ENCODE results near the gene PDPK1. TPM values are rescaled to one million over a fixed set of nuclear protein-coding genes. Genes with fewer than 3 reads are reported as not detected.
"Not testable (repeated sequence)": the region's sequence is repeated elsewhere in the genome, so short reads cannot be mapped to it uniquely, and the experiment has no call there.

PDPK1 gene
- total and polyA plus RNA-seq, 2 experiments from 2014 or later: 19.3 to 25.8 TPM

- TF ChIP-seq, protein P1, sequence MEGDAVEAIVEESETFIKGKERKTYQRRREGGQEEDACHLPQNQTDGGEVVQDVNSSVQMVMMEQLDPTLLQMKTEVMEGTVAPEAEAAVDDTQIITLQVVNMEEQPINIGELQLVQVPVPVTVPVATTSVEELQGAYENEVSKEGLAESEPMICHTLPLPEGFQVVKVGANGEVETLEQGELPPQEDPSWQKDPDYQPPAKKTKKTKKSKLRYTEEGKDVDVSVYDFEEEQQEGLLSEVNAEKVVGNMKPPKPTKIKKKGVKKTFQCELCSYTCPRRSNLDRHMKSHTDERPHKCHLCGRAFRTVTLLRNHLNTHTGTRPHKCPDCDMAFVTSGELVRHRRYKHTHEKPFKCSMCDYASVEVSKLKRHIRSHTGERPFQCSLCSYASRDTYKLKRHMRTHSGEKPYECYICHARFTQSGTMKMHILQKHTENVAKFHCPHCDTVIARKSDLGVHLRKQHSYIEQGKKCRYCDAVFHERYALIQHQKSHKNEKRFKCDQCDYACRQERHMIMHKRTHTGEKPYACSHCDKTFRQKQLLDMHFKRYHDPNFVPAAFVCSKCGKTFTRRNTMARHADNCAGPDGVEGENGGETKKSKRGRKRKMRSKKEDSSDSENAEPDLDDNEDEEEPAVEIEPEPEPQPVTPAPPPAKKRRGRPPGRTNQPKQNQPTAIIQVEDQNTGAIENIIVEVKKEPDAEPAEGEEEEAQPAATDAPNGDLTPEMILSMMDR (conservative IDR thresholded peaks at IDR 0.05; ENCODE audit: low read depth in 2 of 2): peak; percentile 44 to 65
- H4K20me1 ChIP-seq (replicated peaks; ENCODE audit: insufficient read depth); H3K4me2 ChIP-seq; H3K27ac Mint-ChIP-seq; H3K27me3 ChIP-seq (ENCODE audit: insufficient read depth); H3K9me3 Mint-ChIP-seq; H2AFZ ChIP-seq; H3K9me2 ChIP-seq (ENCODE audit: insufficient read depth); H3K36me3 Mint-ChIP-seq (ENCODE audit: low read depth); H3K27me3 Mint-ChIP-seq (ENCODE audit: insufficient read depth, low read depth, poor library complexity); H3K4me3 ChIP-seq; H3K36me3 ChIP-seq (ENCODE audit: insufficient read depth); H3K4me1 ChIP-seq (ENCODE audit: insufficient read depth); H3K27ac ChIP-seq (ENCODE audit: low read depth); H3F3A ChIP-seq (replicated peaks; ENCODE audit: low read depth): not testable (repeated sequence)
- ATAC-seq (peak; percentile 52), DNase-seq (ENCODE audit: low spot score) (peak; percentile 59)
- H3K79me2 ChIP-seq (replicated peaks; ENCODE audit: insufficient read depth): peaks cover 49% of the 10 kb centered on the region
- peak overlapping the region; percentile 77 for H3K4me3 Mint-ChIP-seq
- peaks cover 11% of the 10 kb centered on the region for H3K4me1 Mint-ChIP-seq
Measured at GRCh38 chr16:2539845-2540458, 2.1 kb downstream of the PDPK1 start.

- H3K4me2 ChIP-seq; H3K27me3 ChIP-seq (ENCODE audit: insufficient read depth); DNase-seq (ENCODE audit: low spot score); H3F3A ChIP-seq (replicated peaks; ENCODE audit: low read depth); H3K9me3 Mint-ChIP-seq; ATAC-seq; H3K36me3 ChIP-seq (ENCODE audit: insufficient read depth); H3K4me3 Mint-ChIP-seq; H3K36me3 Mint-ChIP-seq (ENCODE audit: low read depth); H3K27ac Mint-ChIP-seq; H2AFZ ChIP-seq; H3K4me3 ChIP-seq; H3K9me2 ChIP-seq (ENCODE audit: insufficient read depth); H3K27ac ChIP-seq (ENCODE audit: low read depth); H3K4me1 ChIP-seq (ENCODE audit: insufficient read depth); H3K27me3 Mint-ChIP-seq (ENCODE audit: insufficient read depth, low read depth, poor library complexity): not testable (repeated sequence)
- peaks cover 19% of the 10 kb centered on the region for H4K20me1 ChIP-seq (replicated peaks; ENCODE audit: insufficient read depth)
- peaks cover 59% of the 10 kb centered on the region for H3K79me2 ChIP-seq (replicated peaks; ENCODE audit: insufficient read depth)
- peaks cover 11% of the 10 kb centered on the region for H3K4me1 Mint-ChIP-seq
Measured at GRCh38 chr16:2540912-2541311, 3.1 kb downstream of the PDPK1 start.

DNA sequence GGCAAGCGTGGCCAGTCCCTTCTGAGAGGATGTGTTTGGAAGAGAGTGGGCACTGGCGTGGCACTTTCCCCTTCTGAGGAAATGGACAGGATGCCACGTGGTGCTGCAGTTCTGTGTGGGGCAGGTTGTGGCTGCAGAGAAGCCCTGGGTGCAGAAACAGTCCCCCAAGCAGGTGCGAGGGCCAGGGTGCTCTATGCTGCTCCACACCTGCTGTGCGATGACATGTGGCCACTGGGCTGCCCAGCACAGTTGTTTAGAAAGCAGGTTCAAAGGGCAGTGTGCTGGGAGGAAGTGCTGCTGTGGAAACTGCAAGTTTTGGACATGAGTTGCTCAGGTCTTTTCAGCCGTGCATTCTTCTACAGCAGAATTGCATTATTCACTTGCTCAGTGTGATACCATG, 3.6 kb downstream of the PDPK1 start:
- H3K27me3 ChIP-seq (ENCODE audit: insufficient read depth); H3K27ac ChIP-seq (ENCODE audit: low read depth); H3K27me3 Mint-ChIP-seq (ENCODE audit: insufficient read depth, low read depth, poor library complexity); H3K9me2 ChIP-seq (ENCODE audit: insufficient read depth); H3K4me3 ChIP-seq; ATAC-seq; H3K27ac Mint-ChIP-seq; H3K36me3 ChIP-seq (ENCODE audit: insufficient read depth); H2AFZ ChIP-seq; H3F3A ChIP-seq (replicated peaks; ENCODE audit: low read depth); H3K36me3 Mint-ChIP-seq (ENCODE audit: low read depth); H3K4me2 ChIP-seq; H3K4me3 Mint-ChIP-seq; DNase-seq (ENCODE audit: low spot score); H3K9me3 Mint-ChIP-seq; H3K4me1 ChIP-seq (ENCODE audit: insufficient read depth): not testable (repeated sequence)
- H3K4me1 Mint-ChIP-seq: peaks cover 10% of the 10 kb centered on the region
- peaks cover 64% of the 10 kb centered on the region for H3K79me2 ChIP-seq (replicated peaks; ENCODE audit: insufficient read depth)
- peaks cover 24% of the 10 kb centered on the region for H4K20me1 ChIP-seq (replicated peaks; ENCODE audit: insufficient read depth)

DNA sequence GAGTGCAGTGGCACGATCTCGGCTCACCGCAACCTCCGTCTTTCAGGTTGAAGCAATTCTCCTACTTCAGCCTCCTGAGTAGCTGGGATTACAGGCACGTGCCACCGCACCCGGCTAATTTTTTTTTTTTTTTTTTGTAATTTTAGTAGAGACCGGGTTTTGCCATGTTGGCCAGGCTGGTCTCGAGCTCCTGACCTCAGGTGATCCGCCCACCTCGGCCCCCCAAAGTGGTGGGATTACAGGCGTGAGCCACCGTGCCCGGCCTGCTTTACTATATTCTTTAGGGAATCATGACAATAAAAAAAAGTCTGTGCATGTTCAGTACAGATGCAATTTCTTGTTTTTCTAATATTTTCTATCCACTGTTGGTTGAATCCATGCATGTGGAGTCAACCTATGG, 6.0 kb downstream of the PDPK1 start:
- H4K20me1 ChIP-seq (replicated peaks; ENCODE audit: insufficient read depth): peaks cover 24% of the 10 kb centered on the region
- H3K79me2 ChIP-seq (replicated peaks; ENCODE audit: insufficient read depth): peaks cover 62% of the 10 kb centered on the region

DNA sequence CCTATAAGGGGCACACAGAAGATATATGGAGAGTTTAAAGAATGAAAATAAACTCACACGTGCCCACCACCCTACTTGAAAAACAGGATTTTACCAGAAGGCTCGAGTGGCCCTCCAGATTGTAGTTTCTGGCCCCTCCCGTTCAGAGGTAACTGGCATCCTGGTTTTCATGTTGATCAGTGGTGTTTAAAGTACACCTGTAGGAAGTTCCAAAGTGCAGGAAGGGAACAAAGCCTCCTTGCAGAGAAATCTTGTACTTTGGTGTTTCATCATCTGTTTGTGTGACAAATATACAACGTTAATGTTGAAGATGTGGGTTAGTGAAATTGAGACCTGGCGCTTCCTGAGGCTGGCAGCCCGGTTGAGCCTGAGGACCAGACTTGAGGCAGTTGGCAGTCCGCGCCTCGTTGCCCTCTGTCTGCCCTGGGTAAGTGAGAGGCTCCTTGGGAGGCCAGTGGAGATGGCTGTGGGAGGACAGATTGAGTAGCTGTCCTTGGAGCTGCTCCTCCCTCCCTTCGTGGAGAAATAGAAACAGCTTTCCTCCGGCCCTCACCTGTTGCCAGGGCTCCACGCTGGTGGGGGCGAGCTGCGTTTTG, 12.6 kb downstream of the PDPK1 start:
- H3K9me3 Mint-ChIP-seq: not testable (repeated sequence)

More for the DNA sequence above, 6.0 kb downstream of the PDPK1 start:
- not testable (repeated sequence) for H2AFZ ChIP-seq; H3K27ac ChIP-seq (ENCODE audit: low read depth); H3F3A ChIP-seq (replicated peaks; ENCODE audit: low read depth); H3K4me2 ChIP-seq; H3K27me3 Mint-ChIP-seq (ENCODE audit: insufficient read depth, low read depth, poor library complexity); H3K4me1 Mint-ChIP-seq; H3K9me3 Mint-ChIP-seq; H3K27me3 ChIP-seq (ENCODE audit: insufficient read depth); H3K4me3 Mint-ChIP-seq; H3K36me3 Mint-ChIP-seq (ENCODE audit: low read depth); H3K36me3 ChIP-seq (ENCODE audit: insufficient read depth); H3K4me1 ChIP-seq (ENCODE audit: insufficient read depth); ATAC-seq; H3K4me3 ChIP-seq; DNase-seq (ENCODE audit: low spot score); H3K9me2 ChIP-seq (ENCODE audit: insufficient read depth)
- peak overlapping the region; percentile 75 for H3K27ac Mint-ChIP-seq

More for the DNA sequence above, 12.6 kb downstream of the PDPK1 start:
- H3K4me3 ChIP-seq; H3K36me3 Mint-ChIP-seq (ENCODE audit: low read depth); ATAC-seq; H3K27me3 ChIP-seq (ENCODE audit: insufficient read depth); H2AFZ ChIP-seq; H3F3A ChIP-seq (replicated peaks; ENCODE audit: low read depth); H3K4me2 ChIP-seq; H3K4me3 Mint-ChIP-seq; H3K36me3 ChIP-seq (ENCODE audit: insufficient read depth); H3K27me3 Mint-ChIP-seq (ENCODE audit: insufficient read depth, low read depth, poor library complexity); H3K27ac Mint-ChIP-seq; H3K9me2 ChIP-seq (ENCODE audit: insufficient read depth); H4K20me1 ChIP-seq (replicated peaks; ENCODE audit: insufficient read depth); H3K4me1 Mint-ChIP-seq; H3K27ac ChIP-seq (ENCODE audit: low read depth); DNase-seq (ENCODE audit: low spot score); H3K4me1 ChIP-seq (ENCODE audit: insufficient read depth): not testable (repeated sequence)
- H3K79me2 ChIP-seq (replicated peaks; ENCODE audit: insufficient read depth): peaks cover 16% of the 10 kb centered on the region

All from GM23338 (cell line).